ENCODE data around the gene PITHD1.

GRCh38 chr1:23752909-23753308 lies 25.3 kb upstream of the PITHD1 start:
- no peak for TF ChIP-seq POLR2A (IDR thresholded peaks at IDR 0.05)
- no peak for TF ChIP-seq CTCF (IDR thresholded peaks at IDR 0.05)
